HepG2 (cell line): ENCODE data around the gene MAP2K5. TPM values are rescaled to one million over a fixed set of nuclear protein-coding genes. Genes with fewer than 3 reads are reported as not detected.

Experiments
- CCDC6 ChIP-seq: sonication (generic); formaldehyde crosslinking; IDR thresholded peaks from 2 replicates; pipeline ENCODE4 v1.8.1; 2022; ENCODE audit warnings: mild to moderate bottlenecking, missing genetic modification reagents, moderate library complexity
- HOXA3 ChIP-seq: sonication (generic); formaldehyde crosslinking; IDR thresholded peaks from 2 replicates; pipeline ENCODE4 v1.5.0; 2020; ENCODE audit warnings: missing genetic modification reagents
- IKZF4 ChIP-seq: sonication (generic); formaldehyde crosslinking; IDR thresholded peaks from 2 replicates; pipeline ENCODE4 v1.5.1; 2020; ENCODE audit warnings: borderline replicate concordance, mild to moderate bottlenecking, low read depth, missing genetic modification reagents; ENCODE audit errors: not compliant biosample characterization
- IRF2 ChIP-seq: IDR thresholded peaks from 2 replicates; pipeline ENCODE4 v1.6.1; 2018; ENCODE audit warnings: missing genetic modification reagents, missing compliant biosample characterization
- JUND ChIP-seq: sonication (generic); formaldehyde crosslinking; IDR thresholded peaks from 2 replicates; pipeline ENCODE4 v1.8.0; 2022; ENCODE audit warnings: mild to moderate bottlenecking, missing genetic modification reagents
- MAZ ChIP-seq, 2 experiments: sonication (generic) in 1 of 2; formaldehyde crosslinking in 1 of 2; IDR thresholded peaks; 2 replicates each; pipeline versions ENCODE4 v1.5.0 to v1.6.1; 2012 to 2020; ENCODE audit warnings: low read depth in 2 of 2, mild to moderate bottlenecking in 2 of 2, borderline replicate concordance in 1 of 2, improper control_type of control experiment in 1 of 2, low read length in 1 of 2, missing genetic modification reagents in 1 of 2, moderate library complexity in 1 of 2
- NR2C2 ChIP-seq: sonication (generic); formaldehyde crosslinking; IDR thresholded peaks from 2 replicates; pipeline ENCODE4 v1.4.0; 2020; ENCODE audit warnings: missing genetic modification reagents, mild to moderate bottlenecking, moderate library complexity, borderline replicate concordance
- RARA ChIP-seq: IDR thresholded peaks from 2 replicates; pipeline ENCODE4 v1.6.1; 2016; ENCODE audit warnings: missing genetic modification reagents, missing compliant biosample characterization
- RBAK ChIP-seq: sonication (generic); formaldehyde crosslinking; IDR thresholded peaks from 2 replicates; pipeline ENCODE4 v1.5.1; 2020; ENCODE audit warnings: mild to moderate bottlenecking, missing genetic modification reagents
- RELA ChIP-seq: sonication (generic); formaldehyde crosslinking; IDR thresholded peaks from 2 replicates; pipeline ENCODE4 v1.4.0; 2020; ENCODE audit warnings: missing genetic modification reagents
- SAP130 ChIP-seq: IDR thresholded peaks from 2 replicates; pipeline ENCODE4 v1.6.1; 2016; ENCODE audit warnings: low read depth
- SMAD1 ChIP-seq: sonication (generic); formaldehyde crosslinking; IDR thresholded peaks from 2 replicates; pipeline ENCODE4 v1.4.0; 2020; ENCODE audit warnings: missing genetic modification reagents, low read depth, mild to moderate bottlenecking, borderline replicate concordance
- SP2 ChIP-seq: sonication (generic); formaldehyde crosslinking; IDR thresholded peaks from 2 replicates; pipeline ENCODE4 v1.5.1; 2020; ENCODE audit warnings: mild to moderate bottlenecking, missing genetic modification reagents
- SRSF9 ChIP-seq: fragments of 200-400 bp; formaldehyde crosslinking; IDR thresholded peaks from 2 replicates; pipeline ENCODE4 v1.6.1; 2018; ENCODE audit warnings: borderline replicate concordance, mild to moderate bottlenecking, low read depth, low read length; ENCODE audit not compliant: insufficient read depth, poor library complexity, severe bottlenecking
- ZNF3 ChIP-seq: IDR thresholded peaks from 2 replicates; pipeline ENCODE4 v1.7.0; 2017; ENCODE audit warnings: inconsistent platforms
- ZNF333 ChIP-seq: sonication (generic); formaldehyde crosslinking; IDR thresholded peaks from 2 replicates; pipeline ENCODE4 v1.4.0; 2020; ENCODE audit warnings: mild to moderate bottlenecking, missing genetic modification reagents, borderline replicate concordance
- ZNF761 ChIP-seq: sonication (generic); formaldehyde crosslinking; conservative IDR thresholded peaks from 2 replicates; pipeline ENCODE4 v1.4.0; 2020; ENCODE audit warnings: mild to moderate bottlenecking, missing genetic modification reagents
- ZNF878 ChIP-seq: sonication (generic); formaldehyde crosslinking; IDR thresholded peaks from 2 replicates; pipeline ENCODE4 v1.8.1; 2023; ENCODE audit warnings: mild to moderate bottlenecking, missing genetic modification reagents, moderate library complexity
- ZNF879 ChIP-seq: sonication (generic); formaldehyde crosslinking; IDR thresholded peaks from 2 replicates; pipeline ENCODE4 v1.8.1; 2023; ENCODE audit warnings: missing genetic modification reagents
- polyA plus RNA-seq, 8 experiments: library from polyadenylated mRNA; depleted of rRNA in 3 of 8; stranded (reverse) in 7 of 8; unstranded in 1 of 8; fragments of >200 nt; fragmentation: Illumina TruSeq in 4 of 8; extraction: Trizol in 4 of 8; gene quantifications; 2 replicates each; pipeline versions ENCODE4 v1.2.1 to v1.2.3, GENCODE V29; 2011 to 2016; ENCODE audit warnings: low read depth in 4 of 8, missing spikeins in 1 of 8, mixed read lengths in 1 of 8; ENCODE audit not compliant: insufficient read depth in 1 of 8
- total RNA-seq, 5 experiments: library from RNA; depleted of rRNA; stranded (reverse); fragments of >200 nt; fragmentation: Illumina TruSeq; extraction: Trizol; gene quantifications; 2 replicates each; pipeline ENCODE4 v1.2.3, GENCODE V29; 2016; ENCODE audit warnings: low read depth in 1 of 5
- TF ChIP-seq, protein P1 (sequence below): sonication (generic); formaldehyde crosslinking; IDR thresholded peaks from 2 replicates; pipeline ENCODE4 v1.5.0; 2020; ENCODE audit warnings: mild to moderate bottlenecking, missing genetic modification reagents, moderate library complexity
- TF ChIP-seq, protein P2 (sequence below): sonication (generic); formaldehyde crosslinking; IDR thresholded peaks from 2 replicates; pipeline ENCODE4 v1.8.0; 2023; ENCODE audit warnings: mild to moderate bottlenecking, missing genetic modification reagents
- TF ChIP-seq, protein P3 (sequence below): sonication (generic); formaldehyde crosslinking; IDR thresholded peaks from 2 replicates; pipeline ENCODE4 v1.4.0; 2020; ENCODE audit warnings: missing genetic modification reagents

Gene MAP2K5
- total and polyA plus RNA-seq, 2 of the 13 experiments (the other 11 are each of a cell fraction or from before 2014, with no cell fraction given), result 4.0 to 4.3 TPM

DNA sequence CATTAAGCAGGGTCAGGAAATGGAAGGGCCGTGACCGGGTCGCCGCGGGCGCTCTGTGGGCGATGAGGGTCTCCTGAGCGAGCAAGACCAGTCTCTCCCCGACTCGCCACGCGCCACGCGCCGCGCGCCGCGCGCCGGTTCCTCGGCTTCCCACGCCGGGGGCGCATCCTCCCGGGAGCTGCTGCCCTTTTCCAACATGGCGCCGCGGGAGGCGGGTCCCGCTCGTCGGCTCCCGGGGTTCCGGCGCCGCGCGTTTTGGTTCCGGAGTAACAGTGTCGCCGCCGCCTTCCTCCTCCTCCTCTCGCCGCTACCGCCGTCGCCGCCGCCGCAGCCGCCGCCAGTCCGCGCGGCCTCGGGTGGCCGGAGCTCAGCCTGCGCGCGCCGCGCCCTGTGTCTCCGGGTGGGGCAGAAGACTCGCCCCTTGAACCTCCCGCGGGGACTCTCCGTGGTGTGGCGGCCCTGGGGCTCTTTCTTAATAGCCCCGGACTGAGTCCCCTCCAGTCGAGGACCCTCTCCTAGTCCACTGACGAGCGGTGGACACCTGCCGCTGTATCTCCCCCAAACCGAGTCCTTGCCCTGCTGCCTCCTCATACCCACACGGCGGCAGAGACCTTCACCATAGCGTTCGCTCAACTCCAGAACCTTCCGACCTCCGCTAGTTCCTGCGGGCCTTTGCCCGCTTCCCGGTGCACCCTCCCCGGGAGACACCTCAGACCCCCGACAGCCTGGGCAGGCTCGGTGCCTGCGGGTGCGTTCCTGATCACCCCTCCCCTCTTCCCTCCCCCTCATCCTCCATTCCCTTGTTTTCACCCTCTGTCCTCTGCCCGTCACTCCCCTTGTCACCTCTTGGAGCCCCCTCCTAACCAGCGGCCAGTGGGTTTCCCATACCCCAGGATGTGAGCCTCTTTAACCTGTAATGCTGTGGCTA is at the start of gene MAP2K5 (continued):
- TF ChIP-seq, protein P1, sequence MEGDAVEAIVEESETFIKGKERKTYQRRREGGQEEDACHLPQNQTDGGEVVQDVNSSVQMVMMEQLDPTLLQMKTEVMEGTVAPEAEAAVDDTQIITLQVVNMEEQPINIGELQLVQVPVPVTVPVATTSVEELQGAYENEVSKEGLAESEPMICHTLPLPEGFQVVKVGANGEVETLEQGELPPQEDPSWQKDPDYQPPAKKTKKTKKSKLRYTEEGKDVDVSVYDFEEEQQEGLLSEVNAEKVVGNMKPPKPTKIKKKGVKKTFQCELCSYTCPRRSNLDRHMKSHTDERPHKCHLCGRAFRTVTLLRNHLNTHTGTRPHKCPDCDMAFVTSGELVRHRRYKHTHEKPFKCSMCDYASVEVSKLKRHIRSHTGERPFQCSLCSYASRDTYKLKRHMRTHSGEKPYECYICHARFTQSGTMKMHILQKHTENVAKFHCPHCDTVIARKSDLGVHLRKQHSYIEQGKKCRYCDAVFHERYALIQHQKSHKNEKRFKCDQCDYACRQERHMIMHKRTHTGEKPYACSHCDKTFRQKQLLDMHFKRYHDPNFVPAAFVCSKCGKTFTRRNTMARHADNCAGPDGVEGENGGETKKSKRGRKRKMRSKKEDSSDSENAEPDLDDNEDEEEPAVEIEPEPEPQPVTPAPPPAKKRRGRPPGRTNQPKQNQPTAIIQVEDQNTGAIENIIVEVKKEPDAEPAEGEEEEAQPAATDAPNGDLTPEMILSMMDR, result peak; percentile 26; the same call in 1 of the 2 replicates
- TF ChIP-seq ZNF761, result no peak
- TF ChIP-seq RBAK (CRISPR knock-in tag), result no peak
- TF ChIP-seq, protein P2, sequence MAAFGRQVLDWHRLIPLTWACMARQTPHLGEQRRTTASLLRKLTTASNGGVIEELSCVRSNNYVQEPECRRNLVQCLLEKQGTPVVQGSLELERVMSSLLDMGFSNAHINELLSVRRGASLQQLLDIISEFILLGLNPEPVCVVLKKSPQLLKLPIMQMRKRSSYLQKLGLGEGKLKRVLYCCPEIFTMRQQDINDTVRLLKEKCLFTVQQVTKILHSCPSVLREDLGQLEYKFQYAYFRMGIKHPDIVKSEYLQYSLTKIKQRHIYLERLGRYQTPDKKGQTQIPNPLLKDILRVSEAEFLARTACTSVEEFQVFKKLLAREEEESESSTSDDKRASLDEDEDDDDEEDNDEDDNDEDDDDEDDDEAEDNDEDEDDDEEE (CRISPR knock-in tag), result 0 out of 2 replicates have a peak, but pooled peaks have one; percentile 38
- peak; percentile 16 for TF ChIP-seq SAP130 (CRISPR knock-in tag)
- 0 out of 2 replicates have a peak, but pooled peaks have one; percentile 40 for TF ChIP-seq SMAD1 (CRISPR knock-in tag)
- no peak for TF ChIP-seq RARA (CRISPR knock-in tag)
- peak; percentile 41; the same call in 1 of the 2 replicates for TF ChIP-seq ZNF333 (CRISPR knock-in tag)
- TF ChIP-seq, protein P3, sequence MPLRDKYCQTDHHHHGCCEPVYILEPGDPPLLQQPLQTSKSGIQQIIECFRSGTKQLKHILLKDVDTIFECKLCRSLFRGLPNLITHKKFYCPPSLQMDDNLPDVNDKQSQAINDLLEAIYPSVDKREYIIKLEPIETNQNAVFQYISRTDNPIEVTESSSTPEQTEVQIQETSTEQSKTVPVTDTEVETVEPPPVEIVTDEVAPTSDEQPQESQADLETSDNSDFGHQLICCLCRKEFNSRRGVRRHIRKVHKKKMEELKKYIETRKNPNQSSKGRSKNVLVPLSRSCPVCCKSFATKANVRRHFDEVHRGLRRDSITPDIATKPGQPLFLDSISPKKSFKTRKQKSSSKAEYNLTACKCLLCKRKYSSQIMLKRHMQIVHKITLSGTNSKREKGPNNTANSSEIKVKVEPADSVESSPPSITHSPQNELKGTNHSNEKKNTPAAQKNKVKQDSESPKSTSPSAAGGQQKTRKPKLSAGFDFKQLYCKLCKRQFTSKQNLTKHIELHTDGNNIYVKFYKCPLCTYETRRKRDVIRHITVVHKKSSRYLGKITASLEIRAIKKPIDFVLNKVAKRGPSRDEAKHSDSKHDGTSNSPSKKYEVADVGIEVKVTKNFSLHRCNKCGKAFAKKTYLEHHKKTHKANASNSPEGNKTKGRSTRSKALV (CRISPR knock-in tag), result no peak
- 0 out of 2 replicates have a peak, but pooled peaks have one; percentile 62 for TF ChIP-seq ZNF879 (CRISPR knock-in tag)
- no peak for TF ChIP-seq JUND (CRISPR knock-in tag)
- TF ChIP-seq IKZF4 (CRISPR knock-in tag), result peak; percentile 77
- TF ChIP-seq IRF2 (CRISPR knock-in tag), result peak; percentile 54; the same call in 1 of the 2 replicates
- peak; percentile 99 for TF ChIP-seq NR2C2
- TF ChIP-seq SRSF9, result no peak
- peak; percentile 97 for TF ChIP-seq HOXA3
- TF ChIP-seq MAZ (IDR thresholded peaks at IDR 0.05; ENCODE audit: borderline replicate concordance, low read depth, low read length), result peak; percentile 58; the same call in 1 of the 2 replicates
- peak; percentile 60 for TF ChIP-seq MAZ (CRISPR knock-in tag; IDR thresholded peaks at IDR 0.05; ENCODE audit: low read depth)
- no peak for TF ChIP-seq ZNF878 (CRISPR knock-in tag)
- peak; percentile 68 for TF ChIP-seq SP2 (CRISPR knock-in tag)
- no peak for TF ChIP-seq ZNF3
- no peak for TF ChIP-seq RELA (CRISPR knock-in tag)
- 0 out of 2 replicates have a peak, but pooled peaks have one; percentile 21 for TF ChIP-seq CCDC6 (CRISPR knock-in tag)
